ENCODE results near the gene IL1RAPL2.
"Not testable (repeated sequence)": the region's sequence is repeated elsewhere in the genome, so short reads cannot be mapped to it uniquely, and the experiment has no call there.

The IL1RAPL2 gene

GRCh38 chrX:105618393-105619101, 1052.5 kb downstream of the IL1RAPL2 start:
- no peak for DNase-seq (ENCODE audit: low read depth)

- no peak for DNase-seq (ENCODE audit: low read depth)
Measured at GRCh38 chrX:105634180-105634579, 1068.2 kb downstream of the IL1RAPL2 start.

- DNase-seq (ENCODE audit: low read depth): no peak
Measured at GRCh38 chrX:105635794-105636193, 1069.8 kb downstream of the IL1RAPL2 start.

GRCh38 chrX:105636667-105637066, 1070.7 kb downstream of the IL1RAPL2 start:
- DNase-seq (ENCODE audit: low read depth): no peak

- DNase-seq (ENCODE audit: low read depth): peak; percentile 1
Measured at GRCh38 chrX:105645667-105646357, 1079.8 kb downstream of the IL1RAPL2 start.

GRCh38 chrX:105646592-105647372, 1080.8 kb downstream of the IL1RAPL2 start:
- DNase-seq (ENCODE audit: low read depth): no peak

GRCh38 chrX:105647749-105648148, 1081.8 kb downstream of the IL1RAPL2 start:
- DNase-seq (ENCODE audit: low read depth): no peak

- DNase-seq (ENCODE audit: low read depth): no peak
Measured at GRCh38 chrX:105648732-105649131, 1082.7 kb downstream of the IL1RAPL2 start.

- no peak for DNase-seq (ENCODE audit: low read depth)
Measured at GRCh38 chrX:105650577-105650976, 1084.6 kb downstream of the IL1RAPL2 start.

GRCh38 chrX:105650986-105651385, 1085.0 kb downstream of the IL1RAPL2 start:
- DNase-seq (ENCODE audit: low read depth): no peak

- DNase-seq (ENCODE audit: low read depth): peak; percentile 6
Measured at GRCh38 chrX:105653891-105654290, 1087.9 kb downstream of the IL1RAPL2 start.

- peak; percentile 10 for DNase-seq (ENCODE audit: low read depth)
Measured at GRCh38 chrX:105658136-105658535, 1092.1 kb downstream of the IL1RAPL2 start.

- no peak for DNase-seq (ENCODE audit: low read depth)
Measured at GRCh38 chrX:105662248-105662647, 1096.2 kb downstream of the IL1RAPL2 start.

- no peak for DNase-seq (ENCODE audit: low read depth)
Measured at GRCh38 chrX:105664243-105664642, 1098.2 kb downstream of the IL1RAPL2 start.

GRCh38 chrX:105684288-105684687, 1118.3 kb downstream of the IL1RAPL2 start:
- DNase-seq (ENCODE audit: low read depth): not testable (repeated sequence)

- DNase-seq (ENCODE audit: low read depth): no peak
Measured at GRCh38 chrX:105694839-105695238, 1128.8 kb downstream of the IL1RAPL2 start.

- DNase-seq (ENCODE audit: low read depth): peak; percentile 35
Measured at GRCh38 chrX:105695451-105695850, 1129.5 kb downstream of the IL1RAPL2 start.

GRCh38 chrX:105696870-105697269, 1130.9 kb downstream of the IL1RAPL2 start:
- DNase-seq (ENCODE audit: low read depth): no peak

GRCh38 chrX:105697984-105698781, 1132.2 kb downstream of the IL1RAPL2 start:
- no peak for DNase-seq (ENCODE audit: low read depth)

GRCh38 chrX:105700331-105700730, 1134.3 kb downstream of the IL1RAPL2 start:
- no peak for DNase-seq (ENCODE audit: low read depth)

- DNase-seq (ENCODE audit: low read depth): no peak
Measured at GRCh38 chrX:105701310-105702052, 1135.5 kb downstream of the IL1RAPL2 start.

Measured in non-pigmented ciliary epithelial cell (primary cell).